Spleen (tissue), 11 donors: Measurements from ENCODE around the gene XAF1. TPM values are rescaled to one million over a fixed set of nuclear protein-coding genes. Genes with fewer than 3 reads are reported as not detected.

Experiments
- DNase-seq: peaks from one replicate; pipeline ENCODE4 v3.0.0-alpha.2; 2020
- H3K27ac ChIP-seq, 8 donors: fragments of 200-600 bp; sonication (generic) in 7 of 8; 1 replicate in 4 of 8; 2 replicates in 4 of 8; pipeline versions ENCODE4 v1.5.0 to v1.8.0; 2016 to 2021; ENCODE audit warnings: inconsistent platforms in 4 of 8, mild to moderate bottlenecking in 4 of 8, moderate library complexity in 1 of 8
- H3K27me3 ChIP-seq, 7 donors: fragments of 200-600 bp; sonication (generic) in 6 of 7; replicated peaks in 1 of 7; 1 replicate in 4 of 7; 2 replicates in 3 of 7; pipeline versions ENCODE4 v1.5.0 to v1.8.0; 2016 to 2021; ENCODE audit warnings: inconsistent platforms in 3 of 7, mild to moderate bottlenecking in 1 of 7
- H3K36me3 ChIP-seq, 6 donors: fragments of 200-600 bp; sonication (generic) in 5 of 6; 1 replicate in 4 of 6; 2 replicates in 2 of 6; pipeline versions ENCODE4 v1.5.0 to v1.8.0; 2016 to 2021; ENCODE audit warnings: inconsistent platforms in 2 of 6
- H3K4me1 ChIP-seq, 6 donors: fragments of 200-600 bp; sonication (generic) in 5 of 6; 1 replicate in 3 of 6; 2 replicates in 3 of 6; pipeline versions ENCODE4 v1.5.0 to v1.8.0; 2016 to 2021; ENCODE audit warnings: inconsistent platforms in 3 of 6
- H3K4me3 ChIP-seq, 8 donors: fragments of 200-600 bp; sonication (generic) in 7 of 8; 1 replicate in 4 of 8; 2 replicates in 4 of 8; pipeline versions ENCODE4 v1.5.0 to v1.8.0; 2016 to 2021; ENCODE audit warnings: inconsistent platforms in 4 of 8, mild to moderate bottlenecking in 4 of 8, moderate library complexity in 2 of 8
- H3K9me3 ChIP-seq, 8 donors: fragments of 200-600 bp; sonication (generic) in 7 of 8; 1 replicate in 4 of 8; 2 replicates in 4 of 8; pipeline versions ENCODE4 v1.5.0 to v1.8.0; 2016 to 2021; ENCODE audit warnings: inconsistent platforms in 4 of 8
- CTCF ChIP-seq, 11 experiments: fragments of 200-600 bp in 7 of 11; fragments of 450-650 bp in 4 of 11; sonication (generic) in 4 of 11; IDR thresholded peaks in 8 of 11; conservative IDR thresholded peaks in 3 of 11; 1 replicate in 7 of 11; 2 replicates in 4 of 11; pipeline versions ENCODE4 v1.4.0 to v1.8.0; 2016 to 2021; ENCODE audit warnings: antibody characterized with exemption in 11 of 11, inconsistent platforms in 4 of 11, mild to moderate bottlenecking in 1 of 11
- POLR2A ChIP-seq, 3 donors: fragments of 450-650 bp; IDR thresholded peaks; one replicate each; pipeline ENCODE4 v1.5.1; 2017; ENCODE audit warnings: antibody characterized with exemption in 3 of 3, mild to moderate bottlenecking in 1 of 3
- POLR2AphosphoS5 ChIP-seq, 3 donors: sonication (generic); formaldehyde crosslinking; IDR thresholded peaks; one replicate each; pipeline ENCODE4 v1.5.1; 2017; ENCODE audit warnings: antibody characterized with exemption in 3 of 3
- WGBS, 5 donors: extraction: QIAGEN DNeasy Blood & Tissue Kit in 3 of 5; methylation state at CpG; one replicate each; pipeline versions ENCODE4 v1.1.5 to v1.1.7; 2013 to 2018; 5-methylcytosine and 5-hydroxymethylcytosine counted together
- intact Hi-C: fragments of 100-400 bp; cut with DNase I; formaldehyde crosslinking; loops from one replicate; pipeline ENCODE4 v1.15.0; 2023; ENCODE audit warnings: low total_unique reads
- polyA plus RNA-seq, 3 donors: library from polyadenylated mRNA; stranded (reverse); fragments of 200-250 nt; gene quantifications; one replicate each; pipeline ENCODE4 v1.2.1, GENCODE V29; 2013
- total RNA-seq, 7 donors: library from RNA; depleted of rRNA in 3 of 7; stranded (reverse); fragments of >200 nt in 3 of 7; fragmentation: NEBNext Ultra II Directional in 4 of 7; extraction: Animal tissue kit (Norgen Biotek cat#: 25700) in 4 of 7; gene quantifications; one replicate each; pipeline versions ENCODE4 v1.1.0 to v1.2.1, GENCODE V29; 2016 to 2021
- donor health status: healthy with polysubstance abuse.
- donor health status: DM: no; HTN: no; CAD: no; lungs with moderate emphysema.
- donor health status: DM: no; HTN: no; CAD: no.
- donor health status: Bipolar disorder and iron deficiency.
- donor health status: healthy.
- donor health status: DM: no; HTN: no; CAD: no.
- donor health status: DM: yes; HTN: yes; CAD: no.

Gene XAF1
- total and polyA plus RNA-seq, 10 donors, result 26.4 to 176 (median 100) TPM

GRCh38 chr17:6796017-6796886 lies 40.4 kb downstream of the XAF1 start:
- Histone ChIP-seq H3K36me3 (no peaks in the 10 kb centered on the region), H3K27ac (no peak overlapping the region), H3K27me3 (peaks cover 0 to 17% (median 0%) of the 10 kb centered on the region in 7 donors), H3K4me3 (no peak overlapping the region), H3K4me1 (no peaks in the 10 kb centered on the region), H3K9me3 (no peaks in the 10 kb centered on the region)
- 59 to 71% (median 66%) methylated on average over 10 of the region's 10 CpGs for WGBS, 5 donors
- intact Hi-C loops, result no loop called here
- TF ChIP-seq CTCF (IDR thresholded peaks at IDR 0.05 in 8 of 11, conservative IDR thresholded peaks at IDR 0.05 in 3 of 11), result no peak
- TF ChIP-seq POLR2AphosphoS5 (IDR thresholded peaks at IDR 0.05), result no peak
- TF ChIP-seq POLR2A (IDR thresholded peaks at IDR 0.05), result no peak
- DNase-seq, result no peak

GRCh38 chr17:6796887-6797490 lies 41.1 kb downstream of the XAF1 start:
- Histone ChIP-seq H3K27me3 (peaks cover 0 to 13% (median 0%) of the 10 kb centered on the region in 7 donors), H3K36me3 (no peaks in the 10 kb centered on the region), H3K4me1 (no peaks in the 10 kb centered on the region), H3K27ac (no peak overlapping the region), H3K9me3 (no peaks in the 10 kb centered on the region), H3K4me3 (no peak overlapping the region)
- TF ChIP-seq POLR2AphosphoS5 (IDR thresholded peaks at IDR 0.05), result no peak
- no peak for TF ChIP-seq POLR2A (IDR thresholded peaks at IDR 0.05)
- TF ChIP-seq CTCF (IDR thresholded peaks at IDR 0.05 in 8 of 11, conservative IDR thresholded peaks at IDR 0.05 in 3 of 11), result no peak
- intact Hi-C loops, result no loop called here
- no peak for DNase-seq
- WGBS, 5 donors, result 77 to 94% (median 86%) methylated on average over 2 of the region's 2 CpGs

- intact Hi-C loops, result no loop called here
- TF ChIP-seq POLR2AphosphoS5 (IDR thresholded peaks at IDR 0.05) (no peak), POLR2A (IDR thresholded peaks at IDR 0.05) (no peak), CTCF (IDR thresholded peaks at IDR 0.05 in 8 of 11, conservative IDR thresholded peaks at IDR 0.05 in 3 of 11) (no peak)
- Histone ChIP-seq H3K27ac (no peak overlapping the region), H3K27me3 (peaks cover 0 to 5% (median 0%) of the 10 kb centered on the region in 7 donors), H3K4me1 (no peaks in the 10 kb centered on the region), H3K4me3 (no peak overlapping the region), H3K9me3 (no peaks in the 10 kb centered on the region), H3K36me3 (no peaks in the 10 kb centered on the region)
- 70 to 82% (median 78%) methylated on average over 8 of the region's 8 CpGs for WGBS, 5 donors
- DNase-seq, result no peak
These were observed 42.0 kb downstream of the XAF1 start for GRCh38 chr17:6797718-6798351.

GRCh38 chr17:6799738-6800137 lies 43.9 kb downstream of the XAF1 start:
- Histone ChIP-seq H3K36me3 (no peaks in the 10 kb centered on the region), H3K4me3 (no peak overlapping the region), H3K4me1 (no peaks in the 10 kb centered on the region), H3K9me3 (no peaks in the 10 kb centered on the region), H3K27me3 (no peaks in the 10 kb centered on the region), H3K27ac (no peak overlapping the region)
- TF ChIP-seq POLR2A (IDR thresholded peaks at IDR 0.05) (no peak), POLR2AphosphoS5 (IDR thresholded peaks at IDR 0.05) (no peak), CTCF (IDR thresholded peaks at IDR 0.05 in 8 of 11, conservative IDR thresholded peaks at IDR 0.05 in 3 of 11) (no peak)
- DNase-seq, result no peak
- intact Hi-C loops, result loop anchor here (5.0 kb wide), 1 partner anchor 132 kb away; no protein-coding TSS in a partner anchor
- 73 to 87% (median 84%) methylated on average over 6 of the region's 6 CpGs for WGBS, 5 donors
